C4-2B (cell line): ENCODE results near the gene MOB2.

ENCODE experiments used
- H3K27ac ChIP-seq: fragments of 450-650 bp; 2 replicates; pipeline ENCODE4 v1.5.1; 2017
- CTCF ChIP-seq: fragments of 450-650 bp; conservative IDR thresholded peaks from 2 replicates; pipeline ENCODE4 v1.5.1; 2017; ENCODE audit warnings: mild to moderate bottlenecking
- ZFX ChIP-seq: fragments of 450-650 bp; IDR thresholded peaks from 2 replicates; pipeline ENCODE4 v1.6.1; 2017

MOB2 gene

GRCh38 chr11:1444823-1445422 is 41.7 kb downstream of the MOB2 start:
- H3K27ac ChIP-seq: no peak overlapping the region
- no peak for TF ChIP-seq ZFX
- TF ChIP-seq CTCF: no peak

- H3K27ac ChIP-seq: no peak overlapping the region
- TF ChIP-seq CTCF (no peak), ZFX (no peak)
Observed at GRCh38 chr11:1444321-1444720, 42.3 kb downstream of the MOB2 start.

GRCh38 chr11:1443737-1444136 is 42.8 kb downstream of the MOB2 start:
- no peak overlapping the region for H3K27ac ChIP-seq
- TF ChIP-seq CTCF: no peak
- no peak for TF ChIP-seq ZFX

- no peak overlapping the region for H3K27ac ChIP-seq
- TF ChIP-seq CTCF (no peak), ZFX (no peak)
Observed at GRCh38 chr11:1442807-1443366, 43.7 kb downstream of the MOB2 start.

GRCh38 chr11:1442163-1442562 is 44.4 kb downstream of the MOB2 start:
- no peak overlapping the region for H3K27ac ChIP-seq
- no peak for TF ChIP-seq CTCF
- TF ChIP-seq ZFX: no peak

- H3K27ac ChIP-seq: no peak overlapping the region
- TF ChIP-seq ZFX (no peak), CTCF (no peak)
Observed at GRCh38 chr11:1440496-1440895, 46.1 kb downstream of the MOB2 start.

- no peak for TF ChIP-seq CTCF
- no peak for TF ChIP-seq ZFX
- H3K27ac ChIP-seq: no peak overlapping the region
Observed at GRCh38 chr11:1440066-1440465, 46.5 kb downstream of the MOB2 start.
